CD4-positive, alpha-beta T cell treated with Interleukin-6 for 4 hours (primary cell): ENCODE results near the gene CLEC4E.
A peak's percentile ranks its signal among the peaks of the same experiment; 100 is the strongest.
"Not testable (repeated sequence)": the region's sequence is repeated elsewhere in the genome, so short reads cannot be mapped to it uniquely, and the experiment has no call there.

ENCODE experiments used
- DNase-seq: peaks from one replicate; pipeline ENCODE4 v3.0.0-alpha.2; 2020; ENCODE audit warnings: mixed read lengths

The CLEC4E gene

DNA sequence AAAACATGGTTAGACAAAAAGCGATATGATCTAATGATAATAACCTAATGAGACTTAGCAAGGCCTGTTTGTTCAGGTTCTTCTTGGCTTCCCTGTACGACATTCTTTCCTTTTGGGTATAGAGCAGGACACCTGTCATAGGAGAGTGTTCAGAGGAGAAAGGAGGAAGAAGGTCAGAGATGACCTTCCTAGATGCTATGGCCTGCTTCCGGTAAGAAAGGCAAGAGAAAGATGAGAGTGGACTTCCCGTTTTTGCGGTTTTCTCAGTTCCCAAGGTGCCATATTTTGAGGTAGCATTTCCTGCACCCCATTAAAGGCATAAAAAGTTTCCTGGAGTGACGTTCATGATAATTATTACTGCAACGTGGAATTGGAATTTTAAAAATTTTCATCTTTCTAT is 8.7 kb downstream of the CLEC4E start:
- no peak for DNase-seq

DNA sequence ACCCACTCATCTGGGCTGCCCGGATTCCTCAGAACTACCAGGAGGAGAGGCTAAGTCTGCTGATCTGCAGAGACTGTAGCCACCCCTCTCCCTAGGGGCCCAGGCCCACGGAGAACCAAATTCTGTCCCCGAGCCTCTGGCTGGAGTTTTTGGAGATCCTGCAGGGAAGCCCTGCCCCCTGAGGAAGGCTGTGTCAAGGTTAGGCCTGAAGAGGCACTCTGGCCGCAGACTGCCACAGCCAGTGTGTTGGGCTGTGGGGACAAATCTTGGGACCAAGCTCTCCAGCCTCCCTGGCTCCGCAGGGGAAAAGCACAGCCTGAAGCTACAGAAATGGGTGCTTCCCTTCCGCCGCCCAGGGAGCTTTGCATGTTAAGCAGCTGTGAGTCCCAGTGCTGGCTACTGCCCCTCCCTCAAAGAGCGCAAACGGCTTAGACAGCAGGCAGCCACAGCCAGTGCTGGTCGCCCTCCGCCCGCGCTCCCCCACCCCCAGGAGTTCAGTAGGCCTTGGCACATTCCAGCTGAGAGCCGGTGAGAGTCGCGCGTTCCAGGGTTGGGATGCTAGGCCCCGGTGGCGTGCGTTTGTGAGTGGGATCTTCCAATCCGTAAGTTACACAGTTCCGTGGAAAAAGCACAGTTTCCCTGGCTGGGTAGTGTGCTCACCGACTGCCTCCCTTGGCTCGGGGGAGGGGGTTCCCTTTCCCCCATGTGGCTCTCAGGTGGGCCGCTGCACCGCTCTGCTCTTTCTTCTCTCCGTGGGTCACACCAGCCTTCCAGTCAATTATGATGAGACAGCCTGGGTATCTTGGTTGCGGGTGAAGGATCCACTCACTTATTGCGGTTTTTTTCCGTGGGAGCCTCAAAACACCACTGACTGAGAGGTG is 13.2 kb downstream of the CLEC4E start:
- DNase-seq = no peak

GRCh38 chr12:8519171-8519570 is 21.5 kb downstream of the CLEC4E start:
- no peak for DNase-seq

GRCh38 chr12:8517971-8518370 is 22.7 kb downstream of the CLEC4E start:
- no peak for DNase-seq

DNA sequence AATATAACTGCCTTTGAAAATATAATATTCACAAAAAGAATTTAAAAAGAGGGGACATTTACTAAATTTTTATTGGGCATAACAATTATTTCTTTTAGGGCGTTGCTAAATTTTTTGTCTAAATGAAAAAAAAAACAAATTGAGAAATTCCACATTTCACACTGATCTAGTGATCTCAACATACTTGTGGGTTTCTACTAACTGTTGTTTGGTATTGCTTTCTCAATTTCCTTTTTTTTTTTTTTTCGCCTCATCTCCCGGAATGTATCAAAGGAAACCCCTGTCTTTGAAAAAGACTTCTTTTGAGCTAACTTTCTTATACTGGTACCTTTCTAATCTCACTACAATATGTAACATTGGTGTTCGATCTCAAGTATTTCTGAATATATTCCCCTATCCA is 27.4 kb downstream of the CLEC4E start, which contains the start of gene CLEC4D:
Gene CLEC4D (plus strand): TSS at position 248 of the 400 bp plus-strand sequence. CDS start 230 bp downstream, outside the sequence.
- DNase-seq = no peak

DNA sequence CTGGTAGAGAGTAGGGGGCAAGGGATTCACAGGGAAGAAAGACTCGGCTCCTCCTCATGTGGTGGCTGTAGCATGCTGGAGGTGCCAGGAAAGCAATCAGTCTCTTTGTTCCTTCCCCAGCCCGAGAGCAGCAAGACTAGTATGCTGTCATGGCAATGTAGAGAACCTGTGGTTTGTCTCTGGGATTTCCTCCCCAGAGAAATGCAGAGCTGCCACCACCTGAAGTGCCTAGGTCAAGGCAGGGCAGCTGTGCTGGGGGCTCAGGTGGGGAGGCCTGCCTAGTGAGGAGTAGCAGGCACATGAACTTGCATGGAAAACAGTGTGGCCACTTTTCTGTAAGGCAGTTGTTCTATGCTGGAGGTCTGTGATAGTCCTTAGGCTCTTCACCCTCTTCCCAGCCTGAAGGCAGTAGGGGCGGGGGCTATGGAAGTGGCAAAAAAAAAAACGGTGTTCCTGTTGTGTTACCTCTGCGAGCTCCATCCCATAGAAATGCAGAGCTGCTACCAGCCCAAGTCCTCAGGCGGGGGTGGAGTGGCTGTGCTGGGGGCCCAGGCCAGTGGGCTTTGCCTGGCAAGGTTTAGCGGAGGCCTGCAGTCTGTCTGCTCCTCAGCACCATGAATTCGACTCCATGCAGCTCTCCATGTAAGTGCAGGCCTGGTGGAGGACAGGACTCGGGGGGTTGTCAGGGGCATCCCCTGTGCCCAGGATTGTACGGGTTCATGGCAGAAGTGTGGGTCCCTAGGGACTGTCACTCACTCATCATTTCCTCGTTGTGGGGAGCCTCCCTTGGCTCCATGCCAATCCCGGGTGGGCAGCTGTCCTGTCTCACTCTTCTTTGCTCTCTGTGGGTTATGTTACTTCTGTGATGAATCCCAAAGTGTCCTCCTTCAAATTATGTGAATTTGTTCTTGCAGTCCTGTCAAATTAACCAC is 31.5 kb downstream of the CLEC4E start:
- no peak for DNase-seq

GRCh38 chr12:8508223-8508622 is 32.5 kb downstream of the CLEC4E start:
- DNase-seq = no peak

GRCh38 chr12:8507596-8507995 is 33.1 kb downstream of the CLEC4E start:
- DNase-seq = no peak

DNA sequence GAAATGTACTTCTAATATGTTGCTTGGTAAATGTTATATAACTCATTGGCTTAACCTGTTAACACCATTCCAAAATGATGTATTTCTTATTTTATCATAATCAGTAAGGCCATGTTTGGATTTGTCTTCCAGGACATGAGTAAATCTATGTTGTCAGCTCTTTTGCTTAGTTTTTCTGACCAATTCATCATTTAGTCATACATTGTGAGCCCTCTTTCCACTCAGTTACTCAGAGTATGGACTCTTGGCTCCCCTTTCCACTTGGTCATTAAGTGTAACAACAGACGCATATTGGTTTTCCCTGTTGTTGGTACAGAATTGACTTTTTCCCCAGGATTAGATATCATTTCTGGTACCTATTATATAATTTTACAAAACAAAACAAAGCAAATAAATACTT is 36.4 kb downstream of the CLEC4E start:
- no peak for DNase-seq

DNA sequence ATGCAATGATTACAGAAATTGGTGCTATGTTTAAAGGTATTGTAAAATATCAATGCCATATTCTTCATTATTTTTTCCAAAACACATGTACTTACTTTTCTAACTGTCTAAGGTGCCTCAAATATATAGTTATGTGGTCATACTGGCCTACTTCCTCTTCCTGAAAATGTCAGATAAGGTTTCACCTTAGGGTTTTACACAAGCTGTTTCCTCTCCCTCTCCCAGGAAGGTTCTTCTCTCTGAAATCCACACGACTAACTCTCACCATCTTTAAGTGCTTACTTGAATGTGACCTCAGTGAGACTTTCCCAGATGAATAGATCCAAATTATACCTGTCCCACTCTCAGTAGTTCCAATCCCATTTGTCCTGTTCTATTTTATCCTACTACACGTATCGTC is 39.0 kb downstream of the CLEC4E start:
- DNase-seq = no peak

DNA sequence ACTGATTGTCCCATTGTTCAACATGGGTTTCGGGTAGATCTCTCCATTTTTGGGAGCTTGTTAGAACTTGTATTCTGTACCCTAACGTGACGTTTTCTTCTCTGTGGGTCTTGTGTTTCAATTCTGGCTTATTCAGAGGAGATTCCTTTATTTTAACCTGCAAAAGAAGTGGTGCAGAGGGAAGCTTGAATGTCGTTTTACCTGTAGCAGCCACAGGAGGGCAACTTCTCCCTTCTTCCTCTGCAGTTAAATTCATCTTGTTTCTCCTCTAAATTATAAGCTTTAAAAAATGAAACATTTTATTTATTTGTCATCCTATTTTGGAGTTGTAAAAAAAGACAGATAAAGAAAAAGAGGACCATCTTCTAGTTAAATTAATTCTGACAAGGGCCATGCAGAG is 41.1 kb downstream of the CLEC4E start:
- DNase-seq = no peak

- not testable (repeated sequence) for DNase-seq
Measured at GRCh38 chr12:8496074-8496473, 44.6 kb downstream of the CLEC4E start.

GRCh38 chr12:8495671-8496070 is 45.0 kb downstream of the CLEC4E start:
- not testable (repeated sequence) for DNase-seq

DNA sequence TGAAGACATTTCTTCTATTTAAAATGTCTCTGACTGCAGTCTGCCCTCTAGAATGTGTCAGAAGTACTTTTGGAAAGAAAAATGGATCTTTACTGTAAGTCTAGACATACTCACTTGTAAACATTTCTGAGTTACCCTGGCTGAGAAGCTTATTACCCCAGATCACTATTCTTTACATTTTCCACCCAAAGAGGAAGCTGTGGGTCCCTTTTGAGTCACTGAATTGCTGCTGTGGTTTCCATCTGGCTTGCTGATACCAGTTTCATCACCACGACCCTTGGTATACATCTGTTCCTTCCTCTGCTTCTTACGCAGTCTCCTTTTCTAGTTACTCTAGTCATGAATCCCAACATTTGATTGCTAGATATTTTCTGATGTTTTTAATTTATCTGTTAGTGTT is 47.6 kb downstream of the CLEC4E start:
- DNase-seq = peak; percentile 21

DNA sequence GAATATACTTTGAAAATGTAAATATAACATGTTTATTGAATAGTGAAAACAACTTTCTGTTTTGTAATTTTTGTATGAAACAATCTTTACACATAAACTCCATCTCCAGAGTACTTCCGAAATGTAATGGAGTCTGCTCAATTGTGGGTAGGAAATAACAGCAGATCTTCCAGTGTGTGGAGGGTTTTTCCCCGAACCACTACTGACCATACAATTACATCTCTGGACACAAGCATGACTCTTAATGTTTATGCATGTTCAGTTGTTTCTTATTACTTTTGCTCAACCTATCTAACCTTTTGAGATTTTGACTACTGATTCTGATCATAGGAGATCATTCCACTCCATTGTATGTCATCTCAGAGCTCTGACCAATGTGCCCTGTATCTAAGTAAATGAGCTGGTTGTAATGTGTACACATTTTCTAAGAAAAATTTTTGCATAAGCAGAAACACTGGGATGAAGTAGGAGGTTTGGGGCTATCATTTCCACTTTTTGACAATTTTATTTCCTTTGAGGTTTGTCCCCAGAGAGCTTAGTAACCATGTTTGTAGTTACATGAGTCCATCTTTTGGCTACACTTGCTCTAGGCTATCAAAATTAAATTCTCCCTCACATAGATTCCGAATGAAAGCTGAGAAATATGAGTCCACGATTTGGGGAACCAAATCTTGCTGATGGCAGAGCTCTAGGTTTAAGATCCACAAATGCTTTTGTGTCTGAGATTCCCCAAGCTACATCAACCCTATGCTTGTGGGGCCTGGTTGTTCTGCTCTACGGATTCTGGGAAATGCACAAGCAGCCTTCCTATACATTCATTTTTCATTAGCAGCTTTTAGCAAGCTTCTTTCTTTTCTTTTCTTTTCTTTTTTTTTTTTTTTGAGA is 48.8 kb downstream of the CLEC4E start:
- no peak for DNase-seq
